ENCODE data around the gene GSX2.
A peak's percentile ranks its signal among the peaks of the same experiment; 100 is the strongest.

The GSX2 gene

GRCh38 chr4:54082168-54082567 is 17.8 kb upstream of the GSX2 start:
- DNase-seq = no peak

- no peak for DNase-seq
Observed at GRCh38 chr4:54085284-54085683, 14.7 kb upstream of the GSX2 start.

- no peak for DNase-seq
Observed at GRCh38 chr4:54089875-54090274, 10.1 kb upstream of the GSX2 start.

GRCh38 chr4:54090404-54090803 is 9.6 kb upstream of the GSX2 start:
- no peak for DNase-seq

- peak; percentile 30 for DNase-seq
Observed at GRCh38 chr4:54090804-54091623, 8.9 kb upstream of the GSX2 start.

GRCh38 chr4:54091637-54092404 is 8.1 kb upstream of the GSX2 start:
- peak; percentile 87 for DNase-seq

GRCh38 chr4:54092405-54093323 is 7.3 kb upstream of the GSX2 start:
- DNase-seq = no peak

GRCh38 chr4:54093324-54094240 is 6.4 kb upstream of the GSX2 start:
- no peak for DNase-seq

GRCh38 chr4:54094451-54094850 is 5.5 kb upstream of the GSX2 start:
- DNase-seq = no peak

GRCh38 chr4:54095110-54095825 is 4.7 kb upstream of the GSX2 start:
- no peak for DNase-seq

- no peak for DNase-seq
Observed at GRCh38 chr4:54096295-54096962, 3.5 kb upstream of the GSX2 start.

- DNase-seq = no peak
Observed at GRCh38 chr4:54097152-54097551, 2.8 kb upstream of the GSX2 start.

- no peak for DNase-seq
Observed at GRCh38 chr4:54098375-54098774, 1.6 kb upstream of the GSX2 start.

- no peak for DNase-seq
Observed at GRCh38 chr4:54099287-54099747, 646 bp upstream of the GSX2 start.

- DNase-seq = no peak
Observed at GRCh38 chr4:54100595-54101189, 729 bp downstream of the GSX2 start.

GRCh38 chr4:54101190-54102041 is 1.5 kb downstream of the GSX2 start:
- no peak for DNase-seq

GRCh38 chr4:54102531-54103106 is 2.7 kb downstream of the GSX2 start:
- DNase-seq = no peak

- no peak for DNase-seq
Observed at GRCh38 chr4:54103190-54103574, 3.2 kb downstream of the GSX2 start.

- no peak for DNase-seq
Observed at GRCh38 chr4:54104907-54105306, 4.9 kb downstream of the GSX2 start.

Data from CD4-positive, alpha-beta T cell treated with Interleukin-17A for 1 hour (primary cell).